ENCODE results near the gene TMTC4.

DNA sequence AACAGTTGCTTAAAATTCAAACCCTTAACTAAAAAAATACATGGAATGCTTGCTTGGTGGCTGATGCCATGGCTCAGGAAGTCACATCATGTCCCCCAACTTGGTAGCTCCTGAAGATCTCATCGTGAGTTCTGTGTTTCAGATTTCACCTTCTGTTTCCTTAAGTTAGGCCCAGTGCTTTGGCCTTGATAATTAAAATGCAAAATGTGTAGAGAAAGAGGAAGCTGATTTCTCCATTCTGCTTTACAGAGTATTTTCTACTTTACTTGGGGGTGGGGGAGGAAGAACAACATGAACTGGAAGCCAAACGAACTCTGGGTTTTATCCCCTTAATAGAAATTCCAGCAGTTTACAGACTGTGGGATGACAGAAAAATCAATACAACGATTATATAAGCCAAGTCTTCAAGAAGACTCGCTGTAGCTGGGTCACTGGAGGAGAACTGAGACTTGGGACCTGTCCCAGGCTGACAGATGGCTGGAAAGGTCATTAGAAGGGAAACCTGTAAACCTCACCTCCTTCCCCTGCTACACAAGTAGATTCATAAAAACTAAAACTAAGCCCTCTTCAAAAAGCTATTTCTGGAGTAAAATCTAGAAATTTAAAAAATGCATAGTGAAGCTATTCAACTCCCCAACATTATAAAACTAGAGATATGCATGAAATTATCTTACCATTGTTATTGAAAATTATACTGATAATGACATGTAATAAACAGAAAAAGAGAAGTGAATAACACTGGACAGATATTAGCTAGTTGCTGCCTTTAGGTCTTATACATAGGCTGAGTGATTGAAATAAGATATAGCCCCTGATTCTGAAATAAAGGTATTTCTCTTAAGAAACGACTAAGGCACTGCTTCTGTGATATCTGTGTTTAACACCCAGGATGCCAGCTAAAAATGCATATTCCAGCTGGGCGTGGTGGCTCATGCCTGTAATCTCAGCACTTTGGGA, 63.9 kb downstream of the TMTC4 start:
- TF ChIP-seq, protein P1, sequence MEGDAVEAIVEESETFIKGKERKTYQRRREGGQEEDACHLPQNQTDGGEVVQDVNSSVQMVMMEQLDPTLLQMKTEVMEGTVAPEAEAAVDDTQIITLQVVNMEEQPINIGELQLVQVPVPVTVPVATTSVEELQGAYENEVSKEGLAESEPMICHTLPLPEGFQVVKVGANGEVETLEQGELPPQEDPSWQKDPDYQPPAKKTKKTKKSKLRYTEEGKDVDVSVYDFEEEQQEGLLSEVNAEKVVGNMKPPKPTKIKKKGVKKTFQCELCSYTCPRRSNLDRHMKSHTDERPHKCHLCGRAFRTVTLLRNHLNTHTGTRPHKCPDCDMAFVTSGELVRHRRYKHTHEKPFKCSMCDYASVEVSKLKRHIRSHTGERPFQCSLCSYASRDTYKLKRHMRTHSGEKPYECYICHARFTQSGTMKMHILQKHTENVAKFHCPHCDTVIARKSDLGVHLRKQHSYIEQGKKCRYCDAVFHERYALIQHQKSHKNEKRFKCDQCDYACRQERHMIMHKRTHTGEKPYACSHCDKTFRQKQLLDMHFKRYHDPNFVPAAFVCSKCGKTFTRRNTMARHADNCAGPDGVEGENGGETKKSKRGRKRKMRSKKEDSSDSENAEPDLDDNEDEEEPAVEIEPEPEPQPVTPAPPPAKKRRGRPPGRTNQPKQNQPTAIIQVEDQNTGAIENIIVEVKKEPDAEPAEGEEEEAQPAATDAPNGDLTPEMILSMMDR (IDR thresholded peaks at IDR 0.05): no peak
- TF ChIP-seq, protein P2, sequence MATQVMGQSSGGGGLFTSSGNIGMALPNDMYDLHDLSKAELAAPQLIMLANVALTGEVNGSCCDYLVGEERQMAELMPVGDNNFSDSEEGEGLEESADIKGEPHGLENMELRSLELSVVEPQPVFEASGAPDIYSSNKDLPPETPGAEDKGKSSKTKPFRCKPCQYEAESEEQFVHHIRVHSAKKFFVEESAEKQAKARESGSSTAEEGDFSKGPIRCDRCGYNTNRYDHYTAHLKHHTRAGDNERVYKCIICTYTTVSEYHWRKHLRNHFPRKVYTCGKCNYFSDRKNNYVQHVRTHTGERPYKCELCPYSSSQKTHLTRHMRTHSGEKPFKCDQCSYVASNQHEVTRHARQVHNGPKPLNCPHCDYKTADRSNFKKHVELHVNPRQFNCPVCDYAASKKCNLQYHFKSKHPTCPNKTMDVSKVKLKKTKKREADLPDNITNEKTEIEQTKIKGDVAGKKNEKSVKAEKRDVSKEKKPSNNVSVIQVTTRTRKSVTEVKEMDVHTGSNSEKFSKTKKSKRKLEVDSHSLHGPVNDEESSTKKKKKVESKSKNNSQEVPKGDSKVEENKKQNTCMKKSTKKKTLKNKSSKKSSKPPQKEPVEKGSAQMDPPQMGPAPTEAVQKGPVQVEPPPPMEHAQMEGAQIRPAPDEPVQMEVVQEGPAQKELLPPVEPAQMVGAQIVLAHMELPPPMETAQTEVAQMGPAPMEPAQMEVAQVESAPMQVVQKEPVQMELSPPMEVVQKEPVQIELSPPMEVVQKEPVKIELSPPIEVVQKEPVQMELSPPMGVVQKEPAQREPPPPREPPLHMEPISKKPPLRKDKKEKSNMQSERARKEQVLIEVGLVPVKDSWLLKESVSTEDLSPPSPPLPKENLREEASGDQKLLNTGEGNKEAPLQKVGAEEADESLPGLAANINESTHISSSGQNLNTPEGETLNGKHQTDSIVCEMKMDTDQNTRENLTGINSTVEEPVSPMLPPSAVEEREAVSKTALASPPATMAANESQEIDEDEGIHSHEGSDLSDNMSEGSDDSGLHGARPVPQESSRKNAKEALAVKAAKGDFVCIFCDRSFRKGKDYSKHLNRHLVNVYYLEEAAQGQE (IDR thresholded peaks at IDR 0.05; ENCODE audit: insufficient read depth in 1 of 2, low read depth in 2 of 2, low read length in 1 of 2): no peak
- TF ChIP-seq SIN3A (IDR thresholded peaks at IDR 0.05; ENCODE audit: borderline replicate concordance, insufficient read depth, low read depth, low read length) (no peak), POLR2AphosphoS5 (IDR thresholded peaks at IDR 0.05; ENCODE audit: low read depth, low read length) (no peak), TCF7L2 (IDR thresholded peaks at IDR 0.05; ENCODE audit: low read depth, low read length) (no peak)
